Coronary artery (tissue), 2 donors: Measurements from ENCODE around the gene SERINC5.

Experiments used
- DNase-seq: peaks from one replicate; pipeline ENCODE4 v3.0.0-alpha.2; 2017; ENCODE audit warnings: low spot score
- H3K27ac ChIP-seq, 2 donors: fragments of 200-600 bp; sonication (generic); one replicate each; pipeline ENCODE4 v1.5.1; 2016 to 2019
- H3K4me3 ChIP-seq: fragments of 200-600 bp; sonication (generic); 2 replicates; pipeline ENCODE4 v1.5.1; 2016; ENCODE audit warnings: mild to moderate bottlenecking, moderate library complexity
- CTCF ChIP-seq: fragments of 200-600 bp; sonication (generic); IDR thresholded peaks from one replicate; pipeline ENCODE4 v1.5.1; 2019; ENCODE audit warnings: antibody characterized with exemption

Gene SERINC5

GRCh38 chr5:80076131-80077050, 179.5 kb downstream of the SERINC5 start:
- DNase-seq, result no peak
- no peak for TF ChIP-seq CTCF

DNA sequence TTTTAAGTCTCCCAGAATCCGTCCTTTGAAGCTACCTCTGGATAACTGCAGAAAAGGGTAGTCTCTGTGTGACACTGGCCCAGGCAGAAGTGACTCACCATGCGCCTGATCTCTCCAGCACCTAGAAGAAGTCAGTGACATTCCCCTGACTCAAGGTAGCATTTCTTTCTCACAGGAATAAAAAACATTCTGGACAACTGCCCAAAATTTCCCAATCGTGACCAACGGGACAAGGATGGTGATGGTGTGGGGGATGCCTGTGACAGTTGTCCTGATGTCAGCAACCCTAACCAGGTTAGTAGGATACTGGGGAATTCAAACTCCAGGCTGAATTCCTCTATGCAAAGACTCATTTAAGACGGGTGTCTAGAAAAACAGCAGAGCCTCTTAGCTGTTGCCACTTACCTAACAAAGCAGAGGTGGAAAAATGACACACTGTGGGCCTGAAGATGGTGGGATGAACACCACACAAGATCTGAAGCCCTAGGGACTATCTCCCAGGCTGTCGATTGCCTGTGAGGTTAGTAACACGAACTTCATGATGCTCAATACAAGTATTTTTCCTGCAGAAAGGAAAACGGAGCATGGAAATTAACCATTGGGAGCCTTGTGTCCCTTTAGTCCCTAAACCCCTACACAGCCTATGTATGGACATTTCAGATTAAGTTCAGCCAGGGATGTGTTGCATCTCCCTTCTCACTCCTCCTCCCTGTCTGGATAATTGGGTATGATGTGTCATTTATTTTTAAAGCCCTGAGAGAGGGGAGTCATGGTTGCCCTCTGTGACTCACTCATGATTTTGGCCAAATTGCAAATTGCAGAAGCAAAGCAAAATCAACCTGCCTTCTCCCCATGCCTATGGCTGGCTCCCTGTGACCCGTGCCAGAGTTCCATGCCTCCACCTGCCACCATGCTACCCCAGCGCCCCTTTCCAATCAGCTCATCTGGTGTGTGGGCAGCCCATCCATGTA, 183.5 kb downstream of the SERINC5 start:
- no peak for TF ChIP-seq CTCF
- peak; percentile 53 for DNase-seq
- Histone ChIP-seq H3K27ac (no peak overlapping the region), H3K4me3 (no peak overlapping the region)

More at GRCh38 chr5:80076131-80077050, 179.5 kb downstream of the SERINC5 start:
- Histone ChIP-seq H3K27ac (no peak overlapping the region), H3K4me3 (no peak overlapping the region)

- no peak overlapping the region for H3K4me3 ChIP-seq
- no peak overlapping the region for H3K27ac ChIP-seq
- no peak for TF ChIP-seq CTCF
Measured at GRCh38 chr5:80071510-80072021, 184.3 kb downstream of the SERINC5 start.

DNA sequence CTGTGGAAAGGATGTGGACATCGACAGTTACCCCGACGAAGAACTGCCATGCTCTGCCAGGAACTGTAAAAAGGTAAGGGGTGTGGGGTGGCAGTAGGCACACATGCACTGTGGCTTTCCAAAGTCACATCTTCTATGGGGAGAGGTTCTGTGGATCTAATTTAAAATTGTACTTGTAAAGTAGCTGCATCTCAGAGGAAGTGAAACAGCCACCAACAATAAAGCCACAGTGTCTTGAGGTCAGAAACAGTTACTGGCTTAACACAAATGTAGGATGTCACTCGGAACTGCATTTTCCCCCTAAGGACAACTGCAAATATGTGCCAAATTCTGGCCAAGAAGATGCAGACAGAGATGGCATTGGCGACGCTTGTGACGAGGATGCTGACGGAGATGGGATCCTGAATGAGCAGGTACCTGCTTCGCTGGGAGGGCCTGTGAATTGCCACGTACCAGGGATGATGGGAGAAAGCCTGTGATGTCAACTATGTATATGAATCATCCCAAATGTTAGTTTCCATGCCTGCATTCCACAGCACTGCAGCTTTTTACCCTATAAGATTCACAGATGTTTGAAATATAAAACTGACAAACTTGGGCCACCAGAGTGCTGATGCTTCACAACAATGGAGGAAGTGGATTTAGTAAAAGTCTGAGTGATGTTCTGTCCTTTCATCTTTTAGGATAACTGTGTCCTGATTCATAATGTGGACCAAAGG, 185.4 kb downstream of the SERINC5 start:
- Histone ChIP-seq H3K27ac (peak overlapping the region in 1 of 2 donors; percentile 37), H3K4me3 (no peak overlapping the region)
- peak; percentile 31 for DNase-seq
- TF ChIP-seq CTCF, result no peak

More at GRCh38 chr5:80071510-80072021, 184.3 kb downstream of the SERINC5 start:
- no peak for DNase-seq

DNA sequence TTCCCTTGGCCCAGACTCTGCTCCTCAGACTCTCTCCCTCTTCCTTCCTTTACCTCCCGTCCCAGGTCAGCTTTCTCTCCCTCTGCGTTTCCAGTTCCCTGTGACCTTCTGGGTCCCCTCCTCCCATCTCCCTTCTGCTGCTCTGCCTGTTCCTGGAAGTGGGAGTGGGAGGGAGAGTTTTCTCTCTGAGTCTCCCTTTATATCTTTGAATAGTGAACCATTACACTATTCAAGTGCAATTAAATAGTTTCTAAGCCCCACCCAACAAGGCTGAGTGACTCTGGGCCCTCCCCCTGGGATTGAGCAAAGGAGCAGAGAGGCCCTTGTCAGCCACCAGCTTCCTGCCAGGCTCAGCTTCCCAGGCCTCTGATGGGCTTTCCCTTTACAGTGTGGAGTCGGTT, 185.9 kb downstream of the SERINC5 start:
- TF ChIP-seq CTCF, result no peak
- Histone ChIP-seq H3K4me3 (no peak overlapping the region), H3K27ac (peak overlapping the region in 1 of 2 donors; percentile 37)
- peak; percentile 45 for DNase-seq

GRCh38 chr5:80069251-80069800, 186.5 kb downstream of the SERINC5 start:
- TF ChIP-seq CTCF, result no peak
- no peak for DNase-seq
- H3K27ac ChIP-seq, result peak overlapping the region in 1 of 2 donors; percentile 37

More at GRCh38 chr5:80069251-80069800, 186.5 kb downstream of the SERINC5 start:
- no peak overlapping the region for H3K4me3 ChIP-seq
